GM23248 (cell line): ENCODE data around the gene CNTNAP5.

ENCODE experiments used
- EZH2 ChIP-seq: fragments of 200-600 bp; sonication (generic); IDR thresholded peaks from 2 replicates; pipeline ENCODE4 v1.6.1; 2018; ENCODE audit warnings: antibody characterized with exemption, mild to moderate bottlenecking; ENCODE audit not compliant: insufficient read depth, poor library complexity, severe bottlenecking
- EZH2phosphoT487 ChIP-seq: fragments of 200-600 bp; sonication (generic); IDR thresholded peaks from 2 replicates; pipeline ENCODE4 v1.6.1; 2018; ENCODE audit warnings: antibody characterized with exemption, moderate library complexity, mild to moderate bottlenecking, low read depth; ENCODE audit not compliant: insufficient read depth

DNA sequence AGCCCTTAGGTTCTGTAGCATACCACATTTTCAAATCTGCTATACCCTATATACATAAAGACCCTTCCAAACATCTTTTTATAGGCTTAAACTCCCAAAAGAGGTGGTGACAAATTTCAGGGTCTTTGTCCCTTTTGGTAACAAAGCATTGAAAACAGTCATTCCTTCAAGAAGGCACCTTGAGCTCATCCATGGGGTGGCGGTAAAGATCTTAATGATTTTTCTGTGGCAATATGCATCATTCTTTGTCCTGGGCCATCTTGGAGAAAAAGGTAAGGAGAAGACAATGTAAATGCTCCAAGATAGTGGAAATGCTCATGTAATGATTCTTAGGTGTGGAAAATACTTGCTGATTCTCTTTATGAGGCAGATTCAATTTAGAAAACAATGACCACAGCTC lies 890.5 kb downstream of the CNTNAP5 start:
- no peak for TF ChIP-seq EZH2phosphoT487
- no peak for TF ChIP-seq EZH2
